LNCaP clone FGC (cell line): ENCODE measurements around the gene GLIS1.

Experiments
- DNase-seq: peaks from one replicate; pipeline ENCODE4 v3.0.0-alpha.2; 2011; ENCODE audit warnings: low read depth
- H3K4me3 ChIP-seq: 2 replicates; pipeline ENCODE4 v1.5.1; 2011; ENCODE audit warnings: mild to moderate bottlenecking, low read depth, low read length, control low read depth
- TF ChIP-seq, protein P1 (sequence below): IDR thresholded peaks from 2 replicates; pipeline ENCODE4 v1.5.1; 2012; ENCODE audit warnings: mild to moderate bottlenecking; ENCODE audit not compliant: control insufficient read depth, insufficient read depth; ENCODE audit errors: extremely low read depth

The GLIS1 gene

DNA sequence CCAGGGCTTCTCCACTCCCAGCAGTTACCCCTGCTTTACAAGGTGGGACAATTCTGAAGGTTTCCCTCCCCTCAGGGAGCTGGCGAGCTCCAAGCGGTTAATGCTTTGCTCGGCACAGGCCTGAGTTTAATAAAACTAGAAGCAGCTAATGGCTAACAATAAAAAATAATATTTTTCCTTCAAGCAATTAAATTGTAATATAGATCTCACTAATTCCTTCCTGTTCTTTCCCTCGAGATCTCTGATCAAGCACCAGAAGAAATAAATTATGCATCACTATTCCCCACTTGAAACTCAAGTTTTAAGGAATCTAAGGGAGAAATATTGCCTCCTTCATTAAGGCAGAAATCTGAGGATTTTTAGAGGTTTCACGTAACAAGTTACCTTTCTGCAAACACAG lies 42.9 kb downstream of the GLIS1 start:
- no peak overlapping the region for H3K4me3 ChIP-seq
- DNase-seq: no peak
- TF ChIP-seq, protein P1, sequence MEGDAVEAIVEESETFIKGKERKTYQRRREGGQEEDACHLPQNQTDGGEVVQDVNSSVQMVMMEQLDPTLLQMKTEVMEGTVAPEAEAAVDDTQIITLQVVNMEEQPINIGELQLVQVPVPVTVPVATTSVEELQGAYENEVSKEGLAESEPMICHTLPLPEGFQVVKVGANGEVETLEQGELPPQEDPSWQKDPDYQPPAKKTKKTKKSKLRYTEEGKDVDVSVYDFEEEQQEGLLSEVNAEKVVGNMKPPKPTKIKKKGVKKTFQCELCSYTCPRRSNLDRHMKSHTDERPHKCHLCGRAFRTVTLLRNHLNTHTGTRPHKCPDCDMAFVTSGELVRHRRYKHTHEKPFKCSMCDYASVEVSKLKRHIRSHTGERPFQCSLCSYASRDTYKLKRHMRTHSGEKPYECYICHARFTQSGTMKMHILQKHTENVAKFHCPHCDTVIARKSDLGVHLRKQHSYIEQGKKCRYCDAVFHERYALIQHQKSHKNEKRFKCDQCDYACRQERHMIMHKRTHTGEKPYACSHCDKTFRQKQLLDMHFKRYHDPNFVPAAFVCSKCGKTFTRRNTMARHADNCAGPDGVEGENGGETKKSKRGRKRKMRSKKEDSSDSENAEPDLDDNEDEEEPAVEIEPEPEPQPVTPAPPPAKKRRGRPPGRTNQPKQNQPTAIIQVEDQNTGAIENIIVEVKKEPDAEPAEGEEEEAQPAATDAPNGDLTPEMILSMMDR: no peak

DNA sequence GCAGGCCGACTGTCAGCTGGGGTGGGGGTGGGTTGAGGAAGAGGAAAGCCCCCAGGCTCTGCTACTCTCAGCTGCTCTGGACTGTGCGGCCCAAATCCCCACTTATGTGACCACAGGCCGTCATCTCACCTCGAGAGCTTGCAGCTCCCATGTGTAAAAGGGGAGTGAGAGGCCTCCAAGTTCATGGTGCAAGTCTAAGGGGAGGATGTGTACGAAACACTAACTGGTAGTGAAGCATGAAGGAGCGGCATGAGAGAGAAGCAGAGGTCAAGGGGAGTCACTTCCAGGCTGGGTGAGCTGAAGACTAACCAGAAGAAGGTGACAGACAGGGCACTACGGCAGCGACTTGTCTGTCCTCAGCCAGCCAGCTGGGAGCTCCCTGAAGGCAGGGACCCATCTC lies 43.8 kb downstream of the GLIS1 start:
- no peak for DNase-seq
- TF ChIP-seq, protein P1: no peak
- no peak overlapping the region for H3K4me3 ChIP-seq

DNA sequence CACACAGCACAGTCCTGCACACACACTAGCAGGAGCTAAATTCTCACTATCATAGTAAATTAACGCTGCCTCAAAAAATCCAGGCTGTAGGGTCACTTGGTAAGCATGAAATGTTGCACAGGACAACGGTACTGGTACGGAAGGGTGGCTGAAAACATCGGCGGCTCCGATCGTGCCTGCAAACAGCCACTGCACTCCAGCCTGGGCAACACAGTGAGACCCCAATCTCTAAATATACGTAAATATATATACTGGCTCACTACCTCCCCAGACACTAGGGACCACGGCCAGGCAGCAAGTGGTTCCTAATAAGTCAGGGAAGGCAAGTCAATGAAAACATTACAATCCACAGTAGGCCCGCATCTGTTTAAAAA lies 44.3 kb downstream of the GLIS1 start:
- DNase-seq: no peak

DNA sequence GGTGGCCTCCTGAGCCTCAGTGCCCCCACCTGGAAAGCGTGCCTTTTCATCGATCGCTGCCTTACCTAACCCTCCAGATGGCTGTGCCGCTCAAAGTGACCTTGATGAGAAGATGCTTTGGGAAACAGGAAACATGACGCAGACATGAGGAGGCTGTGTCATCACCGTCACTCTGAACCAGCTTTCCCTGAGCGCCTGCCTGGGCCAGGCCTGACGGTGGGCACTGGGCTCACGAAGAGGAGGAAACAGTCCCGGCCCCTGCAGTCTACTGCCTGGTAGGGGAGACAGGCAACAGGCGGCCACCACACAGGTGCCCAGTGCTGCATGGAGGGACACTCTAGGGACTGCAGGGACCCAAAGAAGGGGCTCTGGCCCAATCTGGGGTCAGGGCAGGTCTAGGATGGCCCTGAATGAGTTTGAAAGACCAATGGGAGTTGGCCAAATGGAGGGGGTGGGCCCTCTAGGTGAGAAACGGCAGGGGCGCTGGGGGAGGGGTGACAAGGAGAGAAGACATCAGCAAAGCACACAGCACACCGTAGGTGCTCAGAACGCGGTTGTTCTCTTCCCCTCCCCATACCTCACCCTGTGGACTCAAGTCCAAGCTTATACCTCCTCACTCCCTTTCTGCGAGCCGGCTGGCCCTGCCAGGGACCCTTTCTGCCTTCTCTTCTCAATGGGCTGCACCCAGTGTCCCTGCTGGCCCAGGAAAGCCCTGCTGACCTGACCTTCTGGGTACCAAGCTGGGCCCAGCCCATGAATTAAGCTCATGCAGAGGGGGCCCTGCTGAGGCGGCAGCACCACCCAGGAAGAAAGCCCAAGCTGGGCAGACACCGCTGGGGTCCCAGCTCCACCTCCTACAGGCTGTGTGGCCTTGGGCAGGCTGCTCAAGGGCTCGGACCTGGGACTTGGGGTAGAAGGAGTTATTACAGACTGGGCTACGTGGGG lies 44.9 kb downstream of the GLIS1 start:
- no peak overlapping the region for H3K4me3 ChIP-seq
- TF ChIP-seq, protein P1: no peak
- no peak for DNase-seq

More for the DNA sequence above, 44.3 kb downstream of the GLIS1 start:
- TF ChIP-seq, protein P1: no peak
- H3K4me3 ChIP-seq: no peak overlapping the region

DNA sequence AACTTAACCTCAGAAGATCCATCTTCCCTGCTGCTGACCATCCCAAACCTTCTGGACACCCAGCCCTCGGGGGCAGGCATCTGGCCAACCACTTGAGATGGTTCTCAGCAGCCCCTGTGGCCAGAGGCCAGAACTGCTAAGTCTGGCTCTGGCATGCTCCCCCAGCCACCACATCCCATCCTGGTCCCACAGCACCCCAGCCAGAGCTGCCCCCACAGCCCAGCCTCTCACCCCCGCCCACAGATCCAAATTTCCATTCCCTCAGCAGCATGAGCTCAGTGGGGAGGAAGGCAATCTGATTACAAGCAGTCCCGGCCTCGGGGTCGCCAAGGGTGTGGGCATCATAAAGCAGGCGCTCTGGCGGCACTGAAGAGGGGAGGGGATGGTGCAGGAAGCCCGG lies 45.6 kb downstream of the GLIS1 start:
- TF ChIP-seq, protein P1: no peak
- no peak overlapping the region for H3K4me3 ChIP-seq
- no peak for DNase-seq

DNA sequence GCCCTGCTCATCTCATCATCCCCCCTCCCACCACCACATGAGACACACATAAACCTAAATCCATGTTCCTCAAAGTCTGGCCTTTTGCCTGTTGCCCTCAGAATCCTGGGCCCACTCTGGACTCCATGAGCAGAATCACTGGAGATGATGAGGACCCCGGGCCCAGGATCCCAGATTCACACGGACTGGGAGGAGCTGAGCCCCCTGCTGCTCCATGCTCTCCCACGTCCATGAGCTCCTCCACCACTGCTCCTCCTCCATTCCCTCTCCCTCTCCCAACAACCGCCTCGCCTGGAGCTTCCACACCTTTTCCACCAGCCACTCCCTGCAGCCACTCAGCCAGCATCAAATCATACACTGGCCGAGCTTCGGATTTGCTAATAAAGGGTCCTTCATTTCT lies 47.6 kb downstream of the GLIS1 start:
- TF ChIP-seq, protein P1: no peak
- no peak for DNase-seq
- H3K4me3 ChIP-seq: no peak overlapping the region

DNA sequence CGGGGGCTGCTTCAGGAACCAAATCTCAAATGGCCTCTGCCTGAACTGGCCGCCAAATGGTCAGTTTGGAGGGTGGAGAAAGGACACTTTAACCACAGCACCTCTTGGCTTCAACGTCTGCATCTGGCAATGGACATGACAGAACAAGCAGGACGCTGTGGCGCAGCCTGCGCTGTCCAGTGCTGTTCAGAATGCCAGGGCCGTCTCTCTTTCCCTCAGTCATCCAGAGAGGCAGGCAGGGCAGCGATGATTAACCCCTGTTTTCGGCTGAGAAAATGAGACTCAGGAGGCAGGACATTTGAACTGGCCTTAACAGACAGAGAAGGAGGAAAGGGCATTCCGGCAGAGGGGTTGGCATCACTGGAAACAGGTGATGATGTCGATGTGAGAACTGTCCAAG lies 48.6 kb downstream of the GLIS1 start:
- DNase-seq: no peak
- no peak overlapping the region for H3K4me3 ChIP-seq
- TF ChIP-seq, protein P1: no peak
